AG10803 (cell line): ENCODE results near the gene INPP5A.

Source experiments
- DNase-seq: peaks from one replicate; pipeline ENCODE4 v3.0.0; 2010; ENCODE audit warnings: low read depth
- H3K4me3 ChIP-seq: 2 replicates; pipeline ENCODE4 v1.5.1; 2011; ENCODE audit warnings: mild to moderate bottlenecking, low read length, control low read depth
- CTCF ChIP-seq: conservative IDR thresholded peaks from 2 replicates; pipeline ENCODE4 v1.5.1; 2011; ENCODE audit warnings: mild to moderate bottlenecking, low read length, control low read depth, inconsistent platforms

INPP5A gene

GRCh38 chr10:132517951-132518521 lies 19.6 kb upstream of the INPP5A start:
- no peak for TF ChIP-seq CTCF
- H3K4me3 ChIP-seq, result no peak overlapping the region
- no peak for DNase-seq

GRCh38 chr10:132518572-132519381 lies 18.8 kb upstream of the INPP5A start:
- no peak for DNase-seq
- no peak for TF ChIP-seq CTCF
- H3K4me3 ChIP-seq, result no peak overlapping the region

- no peak overlapping the region for H3K4me3 ChIP-seq
- TF ChIP-seq CTCF, result no peak
- DNase-seq, result no peak
Observed at GRCh38 chr10:132519382-132520176, 18.0 kb upstream of the INPP5A start.

- no peak for TF ChIP-seq CTCF
- peak; percentile 82 for DNase-seq
- no peak overlapping the region for H3K4me3 ChIP-seq
Observed at GRCh38 chr10:132520177-132520811, 17.3 kb upstream of the INPP5A start.

- H3K4me3 ChIP-seq, result no peak overlapping the region
- no peak for TF ChIP-seq CTCF
- DNase-seq, result no peak
Observed at GRCh38 chr10:132521041-132521465, 16.5 kb upstream of the INPP5A start.

- DNase-seq, result no peak
- TF ChIP-seq CTCF, result no peak
- no peak overlapping the region for H3K4me3 ChIP-seq
Observed at GRCh38 chr10:132521466-132522102, 16.0 kb upstream of the INPP5A start.
